ENCODE data around the gene CCDC188.

GRCh38 chr22:20133930-20134549 lies 16.8 kb downstream of the CCDC188 start:
- TF ChIP-seq ZNF623 (tag by site-specific recombination; IDR thresholded peaks at IDR 0.05) (no peak), CTCF (tag by site-specific recombination; IDR thresholded peaks at IDR 0.05) (no peak), HOXC10 (CRISPR knock-in tag; IDR thresholded peaks at IDR 0.05) (no peak), YY1 (tag by site-specific recombination; IDR thresholded peaks at IDR 0.05) (no peak), KLF1 (tag by site-specific recombination; IDR thresholded peaks at IDR 0.05) (no peak), ZSCAN30 (tag by site-specific recombination; IDR thresholded peaks at IDR 0.05) (no peak), ZNF791 (tag by site-specific recombination; IDR thresholded peaks at IDR 0.05) (no peak), ZFP37 (tag by site-specific recombination; IDR thresholded peaks at IDR 0.05) (no peak), REST (tag by site-specific recombination; IDR thresholded peaks at IDR 0.05) (no peak), ZBTB6 (tag by site-specific recombination; IDR thresholded peaks at IDR 0.05) (no peak)
